Right ventricle myocardium inferior (tissue), 1 donor: ENCODE data around the gene SCAF8. TPM values are rescaled to one million over a fixed set of nuclear protein-coding genes. Genes with fewer than 3 reads are reported as not detected.

Experiments
- ATAC-seq: fragments of 200-7000 bp; cut with Tn5 transposase; one replicate; pipeline ENCODE4 v1.9.1; 2020; ENCODE audit warnings: mild to moderate bottlenecking, moderate library complexity
- DNase-seq: peaks from one replicate; pipeline ENCODE4 v3.0.0; 2021; ENCODE audit errors: missing footprints
- intact Hi-C: fragments of 100-400 bp; cut with DNase I; formaldehyde crosslinking; loops from one replicate; pipeline ENCODE4 v1.11.0; 2022
- total RNA-seq: library from RNA; stranded (reverse); fragmentation: NEBNext Ultra II Directional; extraction: Animal tissue kit (Norgen Biotek cat#: 25700); gene quantifications from one replicate; pipeline ENCODE4 v1.2.1, GENCODE V29; 2021
- donor health status: DM: no; HTN: yes; CAD: no; lungs with severe emphysema.

Gene SCAF8
- total RNA-seq, 1 donor from 2014 or later, result 47.4 TPM

DNA sequence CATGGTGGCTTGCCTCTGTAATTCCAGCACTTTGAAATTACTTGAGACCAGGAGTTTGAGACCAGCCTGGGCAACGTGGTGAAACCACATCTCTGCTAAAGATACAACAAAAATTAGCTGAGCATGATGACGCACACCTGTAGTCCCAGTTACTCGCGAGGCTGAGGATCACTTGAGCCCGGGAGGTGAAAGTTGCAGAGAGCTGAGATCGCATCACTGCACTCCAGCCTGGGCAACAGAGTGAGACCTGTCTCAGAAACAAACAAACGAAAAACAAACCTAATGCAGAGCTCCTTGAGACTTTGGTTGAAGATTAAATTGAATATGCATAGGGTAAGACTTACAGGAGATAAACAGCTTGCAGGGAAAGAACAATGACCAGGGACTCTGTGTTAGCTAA is 80.8 kb downstream of the SCAF8 start:
- DNase-seq, result no peak
- no peak for ATAC-seq

DNA sequence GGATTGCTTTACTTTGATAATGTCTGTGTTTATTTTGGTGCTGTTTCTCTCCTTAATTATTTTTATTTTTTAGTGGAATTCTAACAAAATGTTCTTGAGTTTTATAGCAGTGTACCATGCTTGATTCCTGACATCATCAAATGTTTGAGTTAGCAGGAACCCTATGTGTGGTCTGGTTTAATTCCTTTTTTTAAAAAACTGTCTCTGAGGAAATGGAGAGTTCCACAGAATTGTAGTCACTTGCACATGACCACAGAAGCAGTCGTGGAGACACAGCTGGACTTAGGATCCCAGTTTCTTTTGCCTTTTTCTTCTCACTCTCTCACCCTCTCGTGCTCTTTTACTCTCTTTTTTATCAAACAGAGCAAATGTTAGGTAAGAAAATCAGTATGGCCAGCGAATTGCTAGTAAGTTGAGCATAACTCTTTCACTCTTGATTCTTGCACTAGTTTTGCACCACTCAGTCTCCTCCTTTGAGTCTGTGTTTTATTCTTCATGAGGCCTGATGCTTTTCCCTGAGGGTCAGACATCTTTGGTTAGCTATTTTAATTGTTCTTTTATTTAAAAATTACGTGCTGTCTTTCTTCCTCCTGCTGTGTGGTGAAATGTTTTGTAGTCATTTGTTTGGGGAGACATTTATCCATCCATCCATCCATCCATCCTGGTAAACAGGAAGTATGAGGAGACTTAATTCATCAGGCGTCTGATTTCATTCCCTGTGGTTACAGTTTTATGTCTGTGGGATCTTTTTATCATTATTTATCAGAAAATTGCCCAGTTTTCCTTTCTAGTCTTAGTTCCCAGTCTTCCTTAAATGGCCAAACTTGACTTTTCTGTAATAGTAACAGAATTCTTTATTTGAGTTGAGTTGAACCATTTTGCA is 83.0 kb downstream of the SCAF8 start:
- intact Hi-C loops, result no loop called here
- no peak for ATAC-seq
- no peak for DNase-seq

More for the DNA sequence above, 80.8 kb downstream of the SCAF8 start:
- intact Hi-C loops, result no loop called here

DNA sequence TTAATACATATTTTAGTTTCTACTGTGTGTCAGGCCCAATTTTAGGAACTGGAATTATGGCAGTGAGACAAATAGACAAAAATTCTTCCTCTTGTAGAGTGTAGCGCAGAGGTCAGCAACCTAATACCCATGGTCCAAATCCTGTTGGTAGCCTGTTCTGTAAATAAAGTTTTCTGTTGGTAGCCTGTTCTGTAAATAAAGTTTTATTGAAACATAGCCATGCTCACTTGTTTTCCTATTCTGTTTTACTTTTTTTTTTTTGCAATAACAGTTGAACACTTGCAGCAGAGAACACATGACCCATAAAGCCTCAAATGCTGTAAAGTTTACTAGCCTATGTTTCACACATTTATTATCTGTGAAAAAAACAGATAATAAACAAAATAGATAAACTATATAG is 87.9 kb downstream of the SCAF8 start:
- DNase-seq (no peak), ATAC-seq (no peak)
- intact Hi-C loops, result no loop called here

DNA sequence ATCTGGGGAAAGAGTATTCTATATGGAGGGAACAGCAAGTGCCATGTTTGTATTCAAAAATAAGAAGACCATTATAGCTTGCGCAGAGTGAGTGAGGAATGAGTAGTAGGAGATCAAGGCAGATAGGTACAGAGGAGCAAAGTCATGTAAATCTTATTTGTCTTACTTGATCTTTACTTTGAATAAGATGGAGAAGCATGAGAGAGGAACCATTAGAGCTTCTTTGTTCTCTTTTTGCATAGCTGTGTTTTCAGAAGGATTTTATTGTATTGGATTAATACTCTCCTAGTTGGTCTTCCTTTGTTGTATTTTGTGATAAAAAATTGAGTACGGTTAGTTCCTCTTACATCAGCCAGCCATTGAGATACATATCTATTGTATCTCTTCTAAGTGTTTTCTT is 88.4 kb downstream of the SCAF8 start:
- DNase-seq (no peak), ATAC-seq (no peak)
- intact Hi-C loops, result no loop called here

DNA sequence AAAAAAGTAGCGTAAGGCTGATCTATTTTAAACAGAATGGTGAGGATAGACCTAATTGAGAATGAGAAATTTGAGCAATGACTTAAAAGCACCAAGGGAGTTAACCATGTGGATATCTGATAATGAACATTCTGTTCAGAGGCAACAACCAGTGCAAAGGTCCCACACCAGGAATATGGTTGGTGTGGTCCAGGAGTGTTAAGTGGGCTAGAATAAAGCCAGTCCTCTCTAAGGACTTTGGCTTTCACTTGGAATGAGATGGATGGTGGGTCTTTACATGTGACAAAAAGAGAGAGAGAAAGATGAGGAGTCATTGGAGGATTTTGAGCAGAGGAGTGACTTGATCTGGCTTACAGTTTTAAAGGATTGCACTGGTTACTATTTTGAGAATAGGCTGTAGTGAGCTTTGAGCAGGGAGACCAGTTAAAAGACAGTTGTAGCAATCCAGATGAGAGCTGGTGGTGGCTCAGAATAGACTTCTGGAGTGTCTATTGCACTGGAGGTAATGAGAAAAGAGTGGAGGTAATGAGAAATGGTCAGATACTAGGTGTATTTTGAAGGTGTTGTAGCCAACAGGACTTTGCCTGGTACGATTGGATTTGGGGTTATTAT is 89.8 kb downstream of the SCAF8 start:
- intact Hi-C loops, result no loop called here
- ATAC-seq, result peak; percentile 81
- DNase-seq, result no peak

DNA sequence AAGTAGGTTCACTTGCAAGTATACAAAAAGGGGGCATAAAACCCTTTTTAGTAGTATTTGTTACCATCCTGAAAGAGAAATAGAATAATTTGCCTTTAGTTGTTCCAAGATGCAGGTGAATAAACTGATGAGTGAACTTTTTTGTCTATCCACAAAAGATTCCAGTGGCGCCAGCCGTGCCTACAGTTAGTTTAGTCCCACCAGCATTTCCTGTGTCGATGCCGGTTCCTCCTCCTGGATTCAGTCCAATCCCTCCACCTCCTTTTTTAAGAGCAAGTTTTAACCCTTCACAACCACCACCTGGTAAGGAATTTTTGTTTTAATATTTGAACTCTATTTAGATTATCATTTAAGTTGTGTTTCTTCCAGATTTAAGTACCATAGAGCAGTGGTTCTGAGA is 90.9 kb downstream of the SCAF8 start:
- intact Hi-C loops, result no loop called here
- no peak for ATAC-seq

DNA sequence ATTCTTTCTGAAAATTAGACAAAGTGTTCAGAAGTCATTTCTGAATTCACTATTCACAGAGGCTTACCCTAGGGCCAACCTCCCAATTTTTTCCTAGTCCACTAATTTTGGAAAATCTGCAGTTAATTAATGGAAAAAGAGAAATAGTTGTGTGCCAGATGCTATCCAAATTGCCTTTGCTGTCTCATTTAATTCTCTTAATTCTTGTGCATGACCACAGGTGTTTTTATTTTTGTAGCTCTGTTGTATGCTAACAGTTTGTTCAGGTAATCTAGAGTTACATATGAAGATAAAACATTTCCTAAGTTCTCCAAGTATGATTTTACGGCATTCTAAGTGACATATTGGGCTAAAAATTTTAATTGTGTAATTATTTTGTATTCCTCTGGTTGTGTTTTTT is 96.8 kb downstream of the SCAF8 start:
- intact Hi-C loops, result no loop called here
- DNase-seq (no peak), ATAC-seq (no peak)

More for the DNA sequence above, 90.9 kb downstream of the SCAF8 start:
- DNase-seq, result no peak

DNA sequence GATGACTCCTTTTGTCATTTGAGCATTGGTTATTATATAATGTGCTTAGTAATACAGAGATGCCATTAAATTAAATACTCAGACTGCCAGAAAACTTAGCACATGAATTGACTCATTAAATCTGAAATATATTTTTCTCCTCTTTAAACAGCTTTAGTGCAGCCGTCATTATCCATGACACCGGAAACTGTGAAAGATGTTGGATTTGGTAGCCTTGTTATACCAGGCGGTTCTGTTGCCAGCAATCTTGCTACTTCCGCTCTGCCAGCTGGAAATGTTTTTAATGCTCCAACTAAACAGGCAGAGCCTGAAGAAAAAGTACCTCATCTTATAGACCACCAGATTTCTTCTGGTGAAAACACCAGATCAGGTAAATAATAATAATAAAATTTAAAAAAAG is 97.6 kb downstream of the SCAF8 start:
- ATAC-seq (no peak), DNase-seq (no peak)
- intact Hi-C loops, result no loop called here

DNA sequence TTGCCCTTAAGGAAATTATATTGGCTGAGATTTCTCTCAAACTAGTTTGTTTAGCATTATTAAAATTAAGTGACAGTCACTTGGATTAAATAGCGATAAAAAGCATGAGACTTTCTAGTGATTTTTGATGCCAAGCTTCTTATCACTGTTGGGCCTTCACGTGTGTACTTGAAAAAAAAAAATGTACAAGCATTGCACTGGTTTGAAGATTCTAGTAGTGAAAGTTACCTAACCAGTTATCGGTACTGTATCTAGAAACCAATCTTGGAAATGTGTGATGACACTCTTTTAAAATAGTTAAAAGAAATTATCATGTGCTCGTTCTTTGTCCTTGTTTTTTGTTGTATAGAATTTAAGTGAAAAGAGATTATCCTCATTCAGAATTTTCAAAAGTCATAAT is 102.1 kb downstream of the SCAF8 start:
- DNase-seq, result no peak
- intact Hi-C loops, result no loop called here
- ATAC-seq, result no peak

DNA sequence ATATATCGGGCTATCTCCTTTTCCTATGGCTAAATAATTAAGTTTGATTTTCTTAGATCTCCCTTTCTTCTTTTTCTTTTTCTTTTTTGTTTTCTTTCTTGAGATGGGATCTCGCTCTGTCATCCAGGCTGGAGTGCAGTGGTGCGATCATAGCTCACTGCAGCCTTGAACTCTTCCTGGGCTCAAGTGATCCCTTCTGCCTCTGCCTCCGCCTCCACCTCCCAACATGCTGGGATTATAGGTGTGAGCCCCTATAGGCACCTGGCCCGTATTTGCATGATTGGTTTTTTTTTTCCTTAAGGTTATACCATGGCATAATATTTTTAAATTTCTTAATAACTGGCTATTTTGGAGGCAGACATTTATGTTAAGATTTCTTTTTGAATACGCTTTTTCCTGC is 106.3 kb downstream of the SCAF8 start:
- no peak for ATAC-seq

DNA sequence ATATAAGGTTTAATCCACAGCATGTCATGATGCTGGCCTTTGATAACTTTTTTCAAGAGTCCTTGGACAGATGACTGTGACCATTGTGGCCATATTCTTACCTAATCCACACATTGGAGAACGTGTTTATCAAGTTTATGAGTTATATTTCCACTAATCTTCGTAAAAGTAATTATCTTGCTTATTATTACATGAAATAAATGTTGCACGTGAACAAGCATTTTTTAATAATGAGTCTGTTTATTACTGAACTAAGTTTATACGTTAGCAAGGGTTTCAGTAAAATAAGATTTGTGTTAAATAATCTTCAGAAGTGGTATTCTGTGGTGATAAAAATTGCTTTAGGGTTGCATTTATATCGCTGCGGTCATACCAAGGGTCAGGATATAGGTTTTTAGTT is 107.1 kb downstream of the SCAF8 start:
- intact Hi-C loops, result no loop called here
- DNase-seq (no peak), ATAC-seq (no peak)

More for the DNA sequence above, 106.3 kb downstream of the SCAF8 start:
- intact Hi-C loops, result no loop called here
- no peak for DNase-seq

DNA sequence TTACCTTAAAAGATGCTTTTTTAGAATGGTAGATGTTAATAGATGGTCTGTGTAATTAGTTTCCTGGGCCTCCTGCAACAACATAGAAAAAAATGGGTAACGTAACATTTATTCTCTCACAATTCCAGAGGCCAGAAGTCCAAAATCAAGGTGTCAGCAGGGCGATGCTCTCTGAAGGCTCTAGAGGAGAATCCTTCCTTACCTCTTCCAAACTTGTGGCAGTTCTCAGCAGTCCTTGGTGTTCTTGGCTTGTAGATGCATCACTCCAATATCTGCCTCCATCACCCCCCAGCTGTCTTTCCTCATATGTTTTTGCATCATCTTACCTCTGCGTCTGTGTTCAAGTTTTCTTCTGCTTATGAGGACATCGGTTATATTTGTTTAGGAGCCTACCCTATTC is 107.9 kb downstream of the SCAF8 start:
- DNase-seq (no peak), ATAC-seq (no peak)
- intact Hi-C loops, result no loop called here

DNA sequence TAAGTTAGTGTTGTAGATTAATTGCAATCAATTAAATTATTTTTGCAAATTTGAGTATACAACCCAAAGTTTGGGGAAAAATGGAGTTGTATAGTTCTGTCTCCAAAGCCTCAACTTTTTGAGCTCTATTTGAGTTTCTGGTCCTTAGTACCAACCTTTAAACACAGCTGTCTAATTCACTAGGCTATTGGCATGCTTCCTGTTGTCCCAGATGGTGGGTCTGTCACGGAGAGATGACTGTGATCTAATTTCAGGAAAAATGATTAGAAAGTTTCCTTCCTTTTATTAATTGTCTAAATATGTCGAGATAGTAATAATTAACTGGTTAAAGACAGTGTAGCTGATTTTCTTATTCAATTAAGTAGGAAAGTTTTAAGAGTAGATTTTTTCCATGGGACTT is 109.6 kb downstream of the SCAF8 start:
- DNase-seq (no peak), ATAC-seq (peak; percentile 44)
- intact Hi-C loops, result no loop called here

DNA sequence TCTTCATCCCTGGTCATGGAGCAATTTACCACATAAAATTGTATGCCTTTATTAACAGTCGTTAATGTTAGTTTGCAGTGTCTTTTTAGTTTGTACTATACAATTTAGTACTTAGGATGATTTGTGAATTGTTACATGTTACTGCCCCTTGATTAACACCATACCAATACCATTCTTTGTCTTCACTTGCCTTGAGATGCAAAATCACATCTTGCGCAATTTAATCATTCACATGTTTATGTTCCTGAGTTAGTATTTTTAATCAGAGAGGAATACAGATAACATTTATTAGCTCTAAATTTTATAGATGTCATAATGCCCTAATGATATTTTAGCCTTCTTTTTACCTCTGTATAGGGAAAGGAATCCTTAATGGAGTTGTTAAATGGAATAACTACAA is 114.1 kb downstream of the SCAF8 start:
- intact Hi-C loops, result no loop called here
- DNase-seq (no peak), ATAC-seq (no peak)

DNA sequence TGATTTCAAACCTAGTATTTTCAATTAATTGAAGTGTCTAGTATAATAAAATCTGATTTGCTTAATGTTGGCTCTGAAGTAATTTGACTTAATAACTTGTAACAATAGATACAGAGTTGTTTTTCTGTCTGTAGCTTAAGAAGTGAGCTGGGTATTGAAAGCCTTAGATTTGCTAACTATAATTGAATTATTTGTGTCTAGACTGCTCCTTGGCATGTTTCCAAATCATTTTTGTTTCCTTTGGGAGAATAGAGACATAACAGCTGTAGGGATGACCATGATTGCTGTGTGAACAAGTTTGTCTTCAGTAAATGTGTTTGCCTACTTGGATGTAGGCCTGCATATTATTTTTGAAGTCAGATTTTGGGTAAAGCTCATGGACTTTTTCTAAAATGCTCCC is 115.4 kb downstream of the SCAF8 start:
- no peak for ATAC-seq
- intact Hi-C loops, result no loop called here
- DNase-seq, result no peak

DNA sequence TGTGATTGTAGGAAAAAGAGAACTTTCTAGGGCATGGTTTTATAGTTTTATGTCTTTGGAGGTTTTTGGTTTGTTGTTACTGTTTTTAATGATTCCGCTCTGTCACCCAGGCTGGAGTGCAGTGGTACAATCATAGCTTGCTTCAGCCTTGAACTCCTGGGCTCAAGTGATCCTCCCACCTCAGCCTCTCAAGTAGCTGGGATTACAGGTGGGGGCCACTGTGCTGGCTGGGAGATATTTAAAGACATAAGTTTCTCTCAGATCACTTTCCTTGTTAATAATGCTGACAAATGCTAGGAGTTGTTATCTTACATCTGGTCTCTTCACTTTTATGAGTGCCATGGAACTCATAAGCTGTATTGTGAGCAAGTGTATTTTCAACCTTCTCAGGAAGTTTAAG is 116.3 kb downstream of the SCAF8 start:
- DNase-seq, result no peak
- intact Hi-C loops, result no loop called here
- ATAC-seq, result no peak

DNA sequence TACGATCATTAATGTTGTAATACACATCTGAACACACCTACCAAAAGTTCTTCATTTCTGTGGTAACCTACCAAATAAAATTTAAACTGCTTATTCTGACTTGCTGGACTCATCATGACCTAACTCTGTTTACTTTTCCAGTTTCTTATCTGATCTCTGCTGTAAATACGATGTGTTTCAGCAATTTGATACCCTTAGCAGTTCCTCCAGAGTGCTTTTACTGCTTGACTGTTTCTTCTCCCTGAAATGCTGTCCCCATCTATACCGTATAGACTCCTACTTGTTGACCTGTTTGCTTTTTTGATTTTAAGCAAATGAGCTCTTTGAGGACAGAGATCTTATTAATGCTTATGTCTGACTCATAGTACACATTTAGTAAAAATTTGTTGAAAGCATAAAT is 119.5 kb downstream of the SCAF8 start:
- intact Hi-C loops, result no loop called here
- no peak for ATAC-seq
- no peak for DNase-seq

DNA sequence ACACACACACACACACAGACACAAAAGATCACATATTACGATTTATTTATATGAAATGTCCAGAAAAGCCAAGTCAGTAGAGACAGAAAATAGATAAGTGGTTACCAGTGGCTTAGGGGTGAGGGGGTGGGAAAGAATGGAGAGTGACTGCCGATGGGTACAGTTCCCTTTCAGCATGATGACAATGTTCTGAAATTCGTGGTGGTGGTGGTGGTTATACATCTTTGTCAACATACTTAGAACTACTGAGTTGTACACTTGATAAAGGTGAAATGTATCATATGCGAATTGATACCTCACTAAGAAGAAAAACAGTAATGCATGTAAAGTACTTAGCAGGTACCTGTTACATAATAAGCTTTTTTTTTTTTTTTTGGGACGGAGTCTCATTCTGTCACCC is 124.3 kb downstream of the SCAF8 start:
- ATAC-seq (no peak), DNase-seq (no peak)
- intact Hi-C loops, result no loop called here

DNA sequence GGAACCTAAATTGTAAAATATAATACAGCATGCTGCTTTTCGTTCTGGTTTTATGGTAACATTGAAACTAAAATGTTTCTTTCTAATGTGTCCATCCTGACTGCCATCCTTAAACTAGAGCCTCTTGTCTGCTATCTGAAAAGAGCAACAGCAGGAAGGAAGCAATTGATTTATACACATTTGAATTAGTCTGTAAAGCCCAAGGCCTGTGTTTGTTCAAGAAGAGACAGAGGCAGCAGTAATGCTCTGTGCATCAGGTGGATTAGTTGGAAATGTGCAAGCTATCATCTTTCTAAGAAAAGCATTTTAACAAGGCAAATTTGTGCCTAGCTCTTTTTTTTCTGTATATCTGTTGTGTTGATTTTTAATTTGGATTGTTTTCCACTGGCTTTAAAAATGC is 128.6 kb downstream of the SCAF8 start:
- intact Hi-C loops, result loop anchor here (10.0 kb wide), 1 partner anchor 453 kb away; the partner anchor contains the start of gene TFB1M
- DNase-seq (no peak), ATAC-seq (no peak)

DNA sequence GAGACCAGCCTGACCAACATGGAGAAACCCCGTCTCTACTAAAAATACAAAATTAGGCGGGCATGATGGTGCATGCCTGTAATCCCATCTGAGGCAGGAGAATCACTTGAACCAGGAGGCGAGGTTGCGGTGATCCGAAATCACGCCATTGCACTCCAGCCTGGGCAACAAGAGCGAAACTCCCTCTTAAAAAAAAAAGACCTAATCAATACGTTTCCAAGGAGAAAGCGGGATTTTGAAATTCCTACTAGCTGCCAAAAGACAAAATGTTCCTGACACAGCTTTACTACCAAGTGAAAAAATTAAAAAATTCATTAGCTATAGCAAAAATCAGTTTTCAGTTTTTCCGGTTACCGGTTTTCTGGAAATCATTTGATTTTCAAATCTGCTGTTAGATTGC is 129.3 kb downstream of the SCAF8 start:
- DNase-seq (no peak), ATAC-seq (no peak)
- intact Hi-C loops, result loop anchor here (10.0 kb wide), 1 partner anchor 452 kb away; the partner anchor contains the start of gene TFB1M
